HEK293 (cell line): Measurements from ENCODE around the gene GPRIN2.
A peak's percentile ranks its signal among the peaks of the same experiment; 100 is the strongest.

Experiments
- CTCF ChIA-PET: fragments of 350-600 bp; formaldehyde crosslinking; extraction: SDS; loops from one replicate; lab custom pipeline; 2021; ENCODE audit warnings: antibody characterized with exemption; lab: Yijun Ruan, JAX
- POLR2A ChIA-PET: fragments of 300-600 bp; formaldehyde crosslinking; extraction: SDS; loops from one replicate; lab custom pipeline; 2020; ENCODE audit warnings: antibody characterized with exemption, inconsistent platforms; lab: Yijun Ruan, JAX
- H3K27ac ChIP-seq: fragments of 200-500 bp; sonication (Bioruptor generic); 2 replicates; pipeline ENCODE4 v1.5.1; 2014; ENCODE audit warnings: low read depth, low read length, control low read depth, inconsistent platforms; ENCODE audit errors: extremely low read depth
- H3K36me3 ChIP-seq, 2 experiments: fragments of 200-500 bp in 1 of 2; sonication (Bioruptor generic) in 1 of 2; 1 replicate in 1 of 2; 2 replicates in 1 of 2; pipeline ENCODE4 v1.5.1; 2014 to 2017; ENCODE audit warnings: inconsistent platforms in 2 of 2, low read length in 2 of 2; ENCODE audit not compliant: control insufficient read depth in 2 of 2, insufficient read depth in 1 of 2
- H3K4me1 ChIP-seq: fragments of 200-500 bp; sonication (Bioruptor generic); 2 replicates; pipeline ENCODE4 v1.5.1; 2014; ENCODE audit warnings: mild to moderate bottlenecking, low read length, inconsistent platforms; ENCODE audit not compliant: control insufficient read depth, insufficient read depth
- H3K4me3 ChIP-seq: 2 replicates; pipeline ENCODE4 v1.5.1; 2011; ENCODE audit warnings: low read depth, mild to moderate bottlenecking, control low read depth, low read length, moderate library complexity
- H3K9me3 ChIP-seq: fragments of 200-500 bp; sonication (Bioruptor generic); 2 replicates; pipeline ENCODE4 v1.5.1; 2014; ENCODE audit warnings: low read depth, low read length, inconsistent platforms; ENCODE audit not compliant: control insufficient read depth, insufficient read depth
- GLIS1 ChIP-seq: fragments of 450-650 bp; formaldehyde crosslinking; IDR thresholded peaks from 2 replicates; pipeline ENCODE4 v1.5.1; 2016; ENCODE audit warnings: missing biosample characterization, missing genetic modification characterization
- HOXC10 ChIP-seq: sonication (generic); formaldehyde crosslinking; IDR thresholded peaks from 2 replicates; pipeline ENCODE4 v1.8.1; 2023; ENCODE audit warnings: mild to moderate bottlenecking, missing genetic modification reagents
- KLF17 ChIP-seq: fragments of 450-650 bp; formaldehyde crosslinking; IDR thresholded peaks from 2 replicates; pipeline ENCODE4 v1.5.1; 2016; ENCODE audit warnings: missing biosample characterization, missing genetic modification characterization
- MYNN ChIP-seq: fragments of 450-650 bp; formaldehyde crosslinking; IDR thresholded peaks from 2 replicates; pipeline ENCODE4 v1.5.1; 2016; ENCODE audit warnings: missing biosample characterization, missing genetic modification characterization, borderline replicate concordance
- PRDM10 ChIP-seq: fragments of 450-650 bp; formaldehyde crosslinking; IDR thresholded peaks from 2 replicates; pipeline ENCODE4 v1.5.1; 2016; ENCODE audit warnings: missing biosample characterization, missing genetic modification characterization
- ZBTB48 ChIP-seq: fragments of 450-650 bp; formaldehyde crosslinking; IDR thresholded peaks from 2 replicates; pipeline ENCODE4 v1.5.1; 2016; ENCODE audit warnings: missing biosample characterization, missing genetic modification characterization
- ZIC2 ChIP-seq: fragments of 450-650 bp; formaldehyde crosslinking; IDR thresholded peaks from 2 replicates; pipeline ENCODE4 v1.5.1; 2016; ENCODE audit warnings: missing biosample characterization, missing genetic modification characterization
- ZNF16 ChIP-seq: fragments of 450-650 bp; formaldehyde crosslinking; IDR thresholded peaks from 2 replicates; pipeline ENCODE4 v1.5.1; 2016; ENCODE audit warnings: low read depth, missing biosample characterization, missing genetic modification characterization
- ZNF221 ChIP-seq: fragments of 450-650 bp; formaldehyde crosslinking; IDR thresholded peaks from 2 replicates; pipeline ENCODE4 v1.5.1; 2017; ENCODE audit warnings: missing biosample characterization, missing genetic modification characterization, borderline replicate concordance
- ZNF248 ChIP-seq: fragments of 450-650 bp; formaldehyde crosslinking; IDR thresholded peaks from 2 replicates; pipeline ENCODE4 v1.5.1; 2017; ENCODE audit warnings: missing biosample characterization, missing genetic modification characterization
- ZNF398 ChIP-seq: fragments of 450-650 bp; formaldehyde crosslinking; IDR thresholded peaks from 2 replicates; pipeline ENCODE4 v1.5.1; 2017; ENCODE audit warnings: missing biosample characterization, missing genetic modification characterization
- ZNF530 ChIP-seq: fragments of 450-650 bp; formaldehyde crosslinking; IDR thresholded peaks from 2 replicates; pipeline ENCODE4 v1.5.1; 2016; ENCODE audit warnings: low read depth, missing biosample characterization, missing genetic modification characterization
- ZNF561 ChIP-seq: fragments of 450-650 bp; IDR thresholded peaks from 2 replicates; pipeline ENCODE4 v1.5.1; 2018; ENCODE audit warnings: missing biosample characterization, missing genetic modification characterization, borderline replicate concordance
- ZNF623 ChIP-seq: fragments of 450-650 bp; formaldehyde crosslinking; IDR thresholded peaks from 2 replicates; pipeline ENCODE4 v1.5.1; 2016; ENCODE audit warnings: missing biosample characterization, missing genetic modification characterization
- ZNF664 ChIP-seq: fragments of 450-650 bp; formaldehyde crosslinking; IDR thresholded peaks from 2 replicates; pipeline ENCODE4 v1.5.1; 2016; ENCODE audit warnings: missing biosample characterization, missing genetic modification characterization

GPRIN2 gene

GRCh38 chr10:46559231-46559671 lies 2.8 kb upstream of the GPRIN2 start:
- TF ChIP-seq KLF17 (tag by site-specific recombination) (no peak), HOXC10 (CRISPR knock-in tag) (no peak), ZNF398 (no peak), ZNF248 (tag by site-specific recombination) (no peak), ZNF221 (tag by site-specific recombination) (no peak), ZNF664 (tag by site-specific recombination) (no peak), ZNF16 (no peak), ZNF561 (no peak)
- TF ChIP-seq, all 188 proteins: peak for 0
- no peaks in the 10 kb centered on the region for H3K36me3 ChIP-seq
- no peaks in the 10 kb centered on the region for H3K9me3 ChIP-seq
- ChIA-PET POLR2A (no interaction called here), CTCF (no interaction called here)
- H3K4me3 ChIP-seq = no peak overlapping the region
- H3K4me1 ChIP-seq = no peaks in the 10 kb centered on the region
- no peak overlapping the region for H3K27ac ChIP-seq

GRCh38 chr10:46558392-46559185 lies 2.1 kb upstream of the GPRIN2 start:
- Histone ChIP-seq H3K4me3 (no peak overlapping the region), H3K9me3 (no peaks in the 10 kb centered on the region), H3K27ac (no peak overlapping the region), H3K36me3 (no peaks in the 10 kb centered on the region), H3K4me1 (no peaks in the 10 kb centered on the region)
- ChIA-PET CTCF (interaction anchor here (0.7 to 0.8 kb wide), 2 partner anchors 13 to 719 kb away, joined by 3 to 4 read pairs; no protein-coding TSS in a partner anchor), POLR2A (no interaction called here)
- TF ChIP-seq GLIS1 (tag by site-specific recombination) (peak; percentile 68), ZIC2 (peak; percentile 85), ZNF623 (tag by site-specific recombination) (no peak)

- TF ChIP-seq MYNN (tag by site-specific recombination) = no peak
- no peak for TF ChIP-seq ZNF530
- 0 out of 2 replicates have a peak, but pooled peaks have one; percentile 40 for TF ChIP-seq PRDM10 (tag by site-specific recombination)
- TF ChIP-seq ZBTB48 (tag by site-specific recombination) = no peak
- no peaks in the 10 kb centered on the region for H3K9me3 ChIP-seq
- no peak overlapping the region for H3K4me3 ChIP-seq
- no peaks in the 10 kb centered on the region for H3K36me3 ChIP-seq
- H3K27ac ChIP-seq = no peak overlapping the region
- CTCF ChIA-PET = interaction anchor here (0.8 kb wide), 1 partner anchor 12 kb away, joined by 4 read pairs; no protein-coding TSS in a partner anchor
- POLR2A ChIA-PET = no interaction called here
- no peaks in the 10 kb centered on the region for H3K4me1 ChIP-seq
Measured at GRCh38 chr10:46558122-46558391, 1.6 kb upstream of the GPRIN2 start.
